ENCODE data around the gene MET.

Gene MET

DNA sequence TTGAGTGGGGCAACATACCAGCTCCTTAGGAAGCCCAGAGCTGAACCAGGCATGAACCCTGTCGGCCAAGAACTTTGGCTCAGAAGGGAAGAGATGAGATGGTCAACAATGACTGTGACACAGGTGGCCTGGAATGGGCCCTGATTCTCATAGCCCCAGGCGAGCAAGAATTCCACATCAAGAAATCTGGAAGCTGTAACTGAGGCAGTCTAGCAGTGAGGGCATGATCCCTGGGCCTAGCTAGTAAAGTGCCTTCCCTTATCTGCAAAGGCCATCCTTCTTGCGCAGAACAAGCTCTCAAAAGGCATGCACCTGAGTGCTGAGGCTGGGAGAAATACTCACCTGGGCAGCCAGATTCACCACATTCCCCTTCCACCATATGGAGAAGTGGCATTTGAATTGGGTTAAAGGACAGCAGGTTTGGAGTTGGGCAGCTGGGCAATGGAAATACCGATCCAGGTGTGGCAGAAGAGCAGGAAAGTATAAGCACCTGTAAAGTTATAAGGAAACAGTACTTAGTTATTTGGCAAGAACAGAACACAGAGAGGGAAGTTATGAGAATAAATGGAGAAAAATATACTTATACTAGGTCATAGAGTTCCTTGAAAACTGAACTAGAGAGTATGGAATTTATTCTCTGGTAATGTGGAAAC, 111.8 kb downstream of the MET start:
- no peak for ATAC-seq

GRCh38 chr7:116784647-116785046, 112.7 kb downstream of the MET start:
- no peak for ATAC-seq
- DNase-seq, result no peak

More for the DNA sequence above, 111.8 kb downstream of the MET start:
- no peak for DNase-seq

GRCh38 chr7:116785843-116786242, 113.8 kb downstream of the MET start:
- no peak for DNase-seq

GRCh38 chr7:116786791-116787443, 114.9 kb downstream of the MET start:
- ATAC-seq (peak; percentile 88), DNase-seq (peak; percentile 8)

More at GRCh38 chr7:116785843-116786242, 113.8 kb downstream of the MET start:
- no peak for ATAC-seq

GRCh38 chr7:116787881-116788280, 115.9 kb downstream of the MET start:
- no peak for ATAC-seq
- no peak for DNase-seq

GRCh38 chr7:116788572-116789197, 116.7 kb downstream of the MET start:
- DNase-seq, result no peak
- no peak for ATAC-seq

- ATAC-seq (no peak), DNase-seq (no peak)
Measured at GRCh38 chr7:116790025-116790424, 118.0 kb downstream of the MET start.

GRCh38 chr7:116792813-116793212, 120.8 kb downstream of the MET start:
- ATAC-seq, result no peak
- DNase-seq, result no peak

- DNase-seq (no peak), ATAC-seq (no peak)
Measured at GRCh38 chr7:116793795-116794340, 121.9 kb downstream of the MET start.

- no peak for ATAC-seq
- no peak for DNase-seq
Measured at GRCh38 chr7:116796471-116796870, 124.5 kb downstream of the MET start.

DNA sequence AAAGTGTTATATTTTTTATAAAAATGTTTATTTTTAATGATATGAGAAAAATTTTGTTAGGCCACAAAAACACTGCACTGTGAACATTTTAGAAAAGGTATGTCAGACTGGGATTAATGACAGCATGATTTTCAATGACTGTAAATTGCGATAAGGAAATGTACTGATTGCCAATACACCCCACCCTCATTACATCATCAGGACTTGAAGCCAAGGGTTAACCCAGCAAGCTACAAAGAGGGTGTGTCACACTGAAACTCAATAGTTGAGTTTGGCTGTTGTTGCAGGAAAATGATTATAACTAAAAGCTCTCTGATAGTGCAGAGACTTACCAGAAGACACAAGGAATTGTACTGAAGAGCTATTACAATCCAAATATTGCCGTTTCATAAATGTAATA, 125.6 kb downstream of the MET start:
- DNase-seq (no peak), ATAC-seq (no peak)

GRCh38 chr7:116798232-116798631, 126.2 kb downstream of the MET start:
- ATAC-seq (no peak), DNase-seq (no peak)

DNA sequence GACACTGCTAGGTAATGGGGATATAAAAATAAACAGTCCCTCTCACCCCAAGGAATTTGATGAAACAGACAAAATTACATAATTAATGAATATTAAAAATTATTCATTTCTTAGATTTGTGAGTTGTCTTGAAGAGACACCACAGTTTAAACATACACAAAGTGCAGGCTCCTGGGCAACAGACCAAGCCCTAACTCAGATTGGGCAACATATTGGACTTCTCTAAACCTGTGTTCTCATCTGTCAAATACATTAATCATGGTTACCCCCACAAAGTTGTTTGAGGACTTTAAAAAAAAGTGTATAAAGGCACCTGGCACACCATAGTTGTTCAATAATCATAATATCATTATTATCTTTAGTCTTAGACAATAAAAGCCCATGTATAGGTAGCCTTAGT, 127.9 kb downstream of the MET start:
- no peak for DNase-seq
- no peak for ATAC-seq

DNA sequence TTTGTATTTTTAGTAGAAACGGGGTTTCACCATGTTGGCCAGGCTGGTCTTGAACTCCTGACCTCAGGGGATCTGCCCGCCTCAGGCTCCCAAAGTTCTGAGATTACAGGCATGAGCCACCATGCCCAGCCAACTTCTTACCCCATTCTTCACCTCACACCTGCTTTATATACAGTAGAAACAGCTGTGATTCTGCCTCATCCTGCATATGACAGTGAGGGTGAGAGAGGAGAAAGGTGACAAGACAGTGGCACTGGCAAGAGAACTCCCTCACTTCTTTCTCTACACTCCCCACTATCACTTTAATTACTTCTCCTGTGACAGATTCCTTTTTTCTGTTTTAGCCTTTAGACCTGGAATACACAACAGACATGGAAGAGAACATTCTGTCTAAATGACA, 128.6 kb downstream of the MET start:
- ATAC-seq, result no peak

DNA sequence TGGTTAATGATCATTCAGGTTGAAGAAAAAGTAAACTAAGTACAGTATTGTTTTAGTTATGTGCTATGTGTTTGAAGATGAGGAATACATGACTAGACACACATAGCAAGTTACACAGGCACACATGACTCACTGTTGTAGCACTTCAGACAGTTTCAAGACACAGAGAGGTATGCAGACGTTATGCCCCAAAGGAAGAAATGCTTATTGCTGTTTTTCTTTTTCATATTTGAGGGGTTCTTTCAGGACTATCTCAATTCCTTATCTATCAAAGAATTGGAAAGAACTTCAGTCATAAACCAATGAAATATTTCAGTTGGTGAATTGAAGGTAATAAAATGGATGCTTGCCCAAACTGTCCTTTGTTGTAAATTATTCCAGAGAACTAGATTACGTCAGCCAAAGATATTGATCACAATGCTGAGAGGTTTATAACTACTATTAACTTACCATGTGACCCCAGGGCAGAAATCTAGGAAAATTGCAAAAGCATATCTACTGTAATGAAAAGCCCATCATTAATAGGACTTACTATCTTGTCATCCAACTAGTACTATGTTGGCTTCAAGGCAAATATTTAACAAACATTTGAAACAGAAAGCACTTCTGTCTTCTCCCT, 129.2 kb downstream of the MET start:
- peak; percentile 50 for ATAC-seq
- no peak for DNase-seq

More for the DNA sequence above, 128.6 kb downstream of the MET start:
- DNase-seq, result no peak

DNA sequence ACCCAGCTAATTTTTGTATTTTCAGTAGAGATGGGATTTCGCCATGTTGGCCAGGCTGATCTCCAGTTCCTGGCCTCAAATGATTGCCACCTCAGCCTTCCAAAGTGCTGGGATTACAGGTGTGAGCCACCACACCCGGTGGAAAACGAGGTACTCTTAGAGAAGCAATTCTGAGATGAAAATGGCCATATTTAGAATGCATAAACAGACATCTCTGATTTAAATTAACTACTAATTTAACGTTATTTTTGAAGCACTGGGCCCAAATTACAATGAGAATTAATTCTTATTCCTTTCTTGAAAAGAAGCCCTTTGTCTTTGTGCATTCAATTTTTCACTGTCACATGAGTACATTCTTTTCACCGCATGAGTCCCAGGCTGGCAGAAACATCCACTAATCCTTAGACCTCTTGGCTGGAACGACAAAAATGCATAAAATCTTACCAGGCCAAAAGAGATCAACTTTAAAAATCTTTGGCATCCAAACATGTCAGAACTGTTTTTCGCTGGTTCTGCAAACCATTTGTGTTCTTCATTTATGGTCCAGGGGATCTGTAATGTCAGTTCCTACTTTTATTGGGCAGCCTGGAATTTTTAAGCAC, 130.2 kb downstream of the MET start:
- ATAC-seq, result no peak
- DNase-seq, result no peak

DNA sequence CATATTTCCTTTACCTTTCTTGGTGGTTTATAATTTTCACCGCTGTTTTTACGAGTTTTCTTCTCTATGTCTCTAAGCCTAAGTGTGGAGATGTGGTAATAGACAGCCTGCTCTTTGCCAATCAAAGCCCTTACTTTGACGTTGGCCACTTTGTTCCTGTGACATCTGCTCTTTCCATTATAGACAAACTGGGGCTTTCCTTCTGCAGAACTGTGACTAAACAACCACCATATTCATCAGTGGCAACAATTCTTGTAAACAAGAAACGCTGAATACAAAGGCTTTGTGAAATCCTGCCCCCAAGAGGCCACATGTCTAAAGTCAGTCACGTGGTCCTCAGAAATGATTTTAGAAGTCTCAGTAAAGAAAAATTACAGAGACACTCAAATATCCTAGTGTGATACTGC, 130.8 kb downstream of the MET start:
- ATAC-seq (peak; percentile 80), DNase-seq (peak; percentile 10)

DNA sequence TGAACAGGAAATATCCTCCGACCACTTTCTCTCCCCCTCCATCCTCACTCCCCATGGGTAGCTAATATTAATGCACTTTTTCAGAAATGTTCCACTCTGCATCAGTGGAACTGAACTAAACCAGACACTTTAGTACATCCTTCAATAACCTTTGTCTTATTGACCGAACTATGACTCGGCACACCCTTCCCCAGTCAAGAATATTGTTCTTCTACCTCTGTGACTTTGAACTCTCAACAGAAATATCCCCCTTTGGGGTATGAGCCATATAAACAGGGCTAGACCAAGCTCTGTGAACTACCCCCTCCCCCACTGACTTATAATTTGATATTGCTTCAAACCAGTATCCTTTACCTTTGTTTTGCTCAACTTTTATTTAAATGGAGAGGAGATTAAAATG, 132.5 kb downstream of the MET start:
- ATAC-seq (no peak), DNase-seq (no peak)

GRCh38 chr7:116805100-116805544, 133.1 kb downstream of the MET start:
- DNase-seq (no peak), ATAC-seq (no peak)

DNA sequence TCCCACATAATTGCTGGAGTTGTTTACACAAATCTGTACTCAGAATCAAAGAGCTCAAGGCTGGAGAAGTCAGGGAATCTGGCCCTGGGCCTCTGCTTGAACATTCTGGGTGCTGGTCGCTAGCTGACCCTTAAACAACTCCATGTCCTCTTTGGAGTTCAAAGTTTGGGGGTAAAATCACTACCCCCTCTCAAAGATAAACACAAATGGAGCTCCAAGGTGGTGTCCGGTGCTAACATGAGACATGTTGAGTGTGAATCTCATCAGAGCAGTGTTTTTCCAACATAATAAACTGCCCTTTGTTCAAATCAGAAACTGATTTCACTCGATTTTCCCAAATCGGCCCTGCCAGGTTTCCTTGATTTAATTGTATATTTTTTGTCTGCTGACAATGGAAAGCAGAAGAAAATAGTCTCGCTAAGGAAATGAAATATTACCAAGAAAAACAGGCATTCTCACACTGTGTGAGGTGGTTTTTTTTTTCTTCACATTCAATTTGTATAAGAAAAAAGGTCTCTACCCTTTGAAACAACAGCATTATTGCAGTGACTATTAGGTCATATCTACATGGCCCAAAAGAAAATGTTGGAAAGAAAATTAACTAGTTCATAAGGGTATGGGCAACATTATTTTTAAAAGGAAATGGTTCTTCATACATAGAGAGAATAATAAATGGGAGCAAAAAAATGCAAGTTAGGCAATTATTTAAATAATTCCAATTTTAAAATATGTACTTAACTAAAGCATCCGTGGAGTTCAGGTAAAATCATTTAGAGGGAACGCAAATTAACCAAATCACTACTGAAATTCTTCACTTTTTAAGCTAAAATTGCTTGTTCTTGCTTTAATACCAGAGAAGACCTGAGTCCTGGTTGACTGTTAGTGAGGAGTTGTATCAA, 134.3 kb downstream of the MET start:
- no peak for DNase-seq
- no peak for ATAC-seq

DNA sequence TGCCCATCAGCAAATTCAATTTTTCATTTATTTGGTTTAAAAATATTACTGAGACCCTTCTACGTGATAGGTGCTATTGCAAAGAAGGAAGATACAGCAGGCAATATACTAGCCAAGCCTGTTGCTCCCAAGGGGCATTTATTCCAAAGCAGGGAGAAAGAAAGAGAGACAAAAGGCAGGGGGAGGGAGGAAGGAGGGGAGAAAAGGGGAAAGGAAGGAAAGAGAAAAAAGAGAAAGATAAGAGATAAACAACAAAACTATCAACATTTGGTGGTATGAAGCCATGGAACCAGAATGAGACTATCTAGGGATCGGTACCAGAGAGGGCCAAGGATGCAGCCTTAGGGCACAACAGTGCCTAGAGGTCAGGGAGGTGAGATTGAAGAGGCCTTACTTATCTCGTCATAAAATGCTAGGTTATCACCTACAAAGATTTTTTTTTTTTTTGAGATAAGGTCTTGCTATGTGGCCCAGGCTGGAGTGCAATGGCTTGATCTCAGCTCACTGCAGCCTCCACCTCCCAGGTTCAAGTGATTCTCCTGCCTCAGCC, 135.1 kb downstream of the MET start:
- ATAC-seq (no peak), DNase-seq (no peak)
